GM23338 (cell line): ENCODE results near the gene MMS19. TPM values are rescaled to one million over a fixed set of nuclear protein-coding genes. Genes with fewer than 3 reads are reported as not detected.

Experiments
- ATAC-seq: fragments of 200-7000 bp; cut with Tn5 transposase; 3 replicates; pipeline ENCODE4 v1.9.1; 2020
- DNase-seq: peaks from one replicate; pipeline ENCODE4 v3.0.0-alpha.2; 2015; ENCODE audit warnings: low spot score
- H2AFZ ChIP-seq: fragments of 200-600 bp; sonication (generic); 2 replicates; pipeline ENCODE4 v1.8.0; 2016; ENCODE audit warnings: antibody characterized with exemption, mild to moderate bottlenecking, moderate library complexity
- H3F3A ChIP-seq: fragments of 200-600 bp; sonication (generic); replicated peaks from 2 replicates; pipeline ENCODE4 v1.8.0; 2017; ENCODE audit warnings: antibody characterized with exemption, mixed run types, low read depth
- H3K27ac ChIP-seq: fragments of 200-600 bp; sonication (generic); 2 replicates; pipeline ENCODE4 v1.6.1; 2016; ENCODE audit warnings: low read depth
- H3K27me3 ChIP-seq: fragments of 200-600 bp; sonication (generic); 2 replicates; pipeline ENCODE4 v1.8.0; 2016; ENCODE audit warnings: mild to moderate bottlenecking, mixed run types, moderate library complexity; ENCODE audit not compliant: insufficient read depth
- H3K36me3 ChIP-seq: fragments of 200-600 bp; sonication (generic); 2 replicates; pipeline ENCODE4 v1.8.0; 2016; ENCODE audit warnings: mild to moderate bottlenecking; ENCODE audit not compliant: insufficient read depth
- H3K4me1 ChIP-seq: fragments of 200-600 bp; sonication (generic); 2 replicates; pipeline ENCODE4 v1.8.0; 2016; ENCODE audit warnings: mild to moderate bottlenecking, moderate library complexity; ENCODE audit not compliant: insufficient read depth
- H3K4me2 ChIP-seq: fragments of 200-600 bp; sonication (generic); 2 replicates; pipeline ENCODE4 v1.7.1; 2017; ENCODE audit warnings: mixed run types
- H3K4me3 ChIP-seq: fragments of 200-600 bp; sonication (generic); 2 replicates; pipeline ENCODE4 v1.6.1; 2016; ENCODE audit warnings: mixed run types
- H3K79me2 ChIP-seq: fragments of 200-600 bp; sonication (generic); replicated peaks from 2 replicates; pipeline ENCODE4 v1.8.0; 2017; ENCODE audit warnings: mild to moderate bottlenecking; ENCODE audit not compliant: insufficient read depth
- H3K9me2 ChIP-seq: fragments of 200-600 bp; sonication (generic); 2 replicates; pipeline ENCODE4 v1.8.0; 2017; ENCODE audit not compliant: insufficient read depth
- H4K20me1 ChIP-seq: fragments of 200-600 bp; sonication (generic); replicated peaks from 2 replicates; pipeline ENCODE4 v1.8.0; 2017; ENCODE audit warnings: mild to moderate bottlenecking; ENCODE audit not compliant: insufficient read depth
- H3K27ac Mint-ChIP-seq: 2 replicates; pipeline ENCODE4 v1.8.0; 2020; ENCODE audit warnings: inconsistent platforms, mild to moderate bottlenecking, moderate library complexity, mixed read lengths
- H3K27me3 Mint-ChIP-seq: 3 replicates; pipeline ENCODE4 v1.8.0; 2022; ENCODE audit warnings: low read depth, mild to moderate bottlenecking, moderate library complexity, mixed read lengths, inconsistent platforms; ENCODE audit not compliant: insufficient read depth, poor library complexity
- H3K36me3 Mint-ChIP-seq: 3 replicates; pipeline ENCODE4 v1.8.0; 2021; ENCODE audit warnings: low read depth, mild to moderate bottlenecking, inconsistent platforms, moderate library complexity, mixed read lengths
- H3K4me1 Mint-ChIP-seq: 3 replicates; pipeline ENCODE4 v1.8.0; 2020; ENCODE audit warnings: mild to moderate bottlenecking, inconsistent platforms, mixed read lengths
- H3K4me3 Mint-ChIP-seq: 3 replicates; pipeline ENCODE4 v1.8.0; 2021; ENCODE audit warnings: moderate library complexity, mild to moderate bottlenecking, inconsistent platforms, mixed read lengths
- H3K9me3 Mint-ChIP-seq: 3 replicates; pipeline ENCODE4 v1.8.0; 2020; ENCODE audit warnings: moderate library complexity, mild to moderate bottlenecking, inconsistent platforms, mixed read lengths
- CREB1 ChIP-seq: fragments of 250-450 bp; sonication (Bioruptor Pico); IDR thresholded peaks from 2 replicates; pipeline ENCODE4 v1.5.0; 2020; ENCODE audit warnings: low read depth, mild to moderate bottlenecking, moderate library complexity
- EZH2 ChIP-seq: fragments of 200-600 bp; sonication (generic); IDR thresholded peaks from one replicate; pipeline ENCODE4 v1.8.0; 2017; ENCODE audit warnings: antibody characterized with exemption, mild to moderate bottlenecking, low read depth; ENCODE audit not compliant: unreplicated experiment
- JUNB ChIP-seq: IDR thresholded peaks from one replicate; pipeline ENCODE4 v1.6.1; 2016; ENCODE audit warnings: antibody characterized with exemption; ENCODE audit not compliant: unreplicated experiment
- ZNF114 ChIP-seq: fragments of 250-450 bp; sonication (Bioruptor Pico); IDR thresholded peaks from 2 replicates; pipeline ENCODE4 v1.5.0; 2020; ENCODE audit warnings: mild to moderate bottlenecking, moderate library complexity
- ZNF331 ChIP-seq: fragments of 250-450 bp; sonication (Bioruptor Pico); IDR thresholded peaks from 2 replicates; pipeline ENCODE4 v1.5.0; 2020; ENCODE audit warnings: low read depth, mild to moderate bottlenecking, moderate library complexity
- ZNF462 ChIP-seq: fragments of 250-450 bp; sonication (Bioruptor Pico); IDR thresholded peaks from 2 replicates; pipeline ENCODE4 v1.5.0; 2020; ENCODE audit warnings: mild to moderate bottlenecking, moderate library complexity
- polyA plus RNA-seq: library from polyadenylated mRNA; unstranded; fragments of >200 nt; fragmentation: Nextera tagmentation; extraction: Ambion mirVana; gene quantifications from 2 replicates; pipeline ENCODE4 v1.2.1, GENCODE V29; 2016
- total RNA-seq: library from RNA; depleted of rRNA; stranded (reverse); fragments of >200 nt; shearing (Covaris generic); gene quantifications from 2 replicates; pipeline ENCODE4 v1.2.3, GENCODE V29; 2014

The MMS19 gene
- total and polyA plus RNA-seq, 2 experiments from 2014 or later = 81.5 to 252 TPM

GRCh38 chr10:97506199-97506991 lies 8.2 kb upstream of the MMS19 start:
- H3K27me3 ChIP-seq = no peaks in the 10 kb centered on the region
- peaks cover 29% of the 10 kb centered on the region for H3K4me1 ChIP-seq
- ATAC-seq = peak; percentile 44
- peaks cover 88% of the 10 kb centered on the region for H3K79me2 ChIP-seq
- no peaks in the 10 kb centered on the region for H3F3A ChIP-seq
- Mint-ChIP-seq H3K27ac (no peak overlapping the region), H3K9me3 (no peaks in the 10 kb centered on the region), H3K4me3 (no peak overlapping the region), H3K27me3 (peaks cover 4% of the 10 kb centered on the region), H3K36me3 (no peaks in the 10 kb centered on the region), H3K4me1 (peaks cover 13% of the 10 kb centered on the region)
- no peak overlapping the region for H2AFZ ChIP-seq
- H4K20me1 ChIP-seq = peaks cover 17% of the 10 kb centered on the region
- TF ChIP-seq ZNF331 (CRISPR knock-in tag) = no peak
- no peak for TF ChIP-seq EZH2
- TF ChIP-seq JUNB = no peak
- TF ChIP-seq ZNF114 = no peak
- DNase-seq = no peak
- H3K27ac ChIP-seq = no peak overlapping the region
- H3K4me2 ChIP-seq = no peak overlapping the region
- H3K4me3 ChIP-seq = no peak overlapping the region
- no peaks in the 10 kb centered on the region for H3K36me3 ChIP-seq
- no peaks in the 10 kb centered on the region for H3K9me2 ChIP-seq

GRCh38 chr10:97505152-97505551 lies 6.9 kb upstream of the MMS19 start:
- no peak overlapping the region for H3K27ac Mint-ChIP-seq
- H2AFZ ChIP-seq = no peak overlapping the region
- no peak for TF ChIP-seq ZNF462 (CRISPR knock-in tag)
- no peak for TF ChIP-seq CREB1 (CRISPR knock-in tag)
- H3K4me3 ChIP-seq = no peak overlapping the region
- H3K27me3 ChIP-seq = peaks cover 12% of the 10 kb centered on the region
- ATAC-seq = no peak
- peaks cover 38% of the 10 kb centered on the region for H3K4me1 ChIP-seq
- H3K9me2 ChIP-seq = no peaks in the 10 kb centered on the region
- no peak overlapping the region for H3K27ac ChIP-seq
- peaks cover 14% of the 10 kb centered on the region for H3K27me3 Mint-ChIP-seq
- H3K36me3 Mint-ChIP-seq = no peaks in the 10 kb centered on the region
- no peak overlapping the region for H3K4me3 Mint-ChIP-seq
- no peaks in the 10 kb centered on the region for H3K36me3 ChIP-seq
- H3K4me1 Mint-ChIP-seq = peaks cover 23% of the 10 kb centered on the region
- H3K9me3 Mint-ChIP-seq = no peaks in the 10 kb centered on the region; the same call in 2 of the 3 replicates
- no peak for DNase-seq
- 0 out of 2 replicates have a peak, but pooled peaks cover 2% of the 10 kb centered on the region for H3F3A ChIP-seq
- H3K4me2 ChIP-seq = no peak overlapping the region
- H3K79me2 ChIP-seq = peaks cover 88% of the 10 kb centered on the region
- peaks cover 28% of the 10 kb centered on the region for H4K20me1 ChIP-seq
